NCI-H460 (cell line): ENCODE results near the gene KCNN2. TPM values are rescaled to one million over a fixed set of nuclear protein-coding genes. Genes with fewer than 3 reads are reported as not detected.

ENCODE experiments used
- DNase-seq: peaks from one replicate; pipeline ENCODE4 v3.0.0-alpha.2; 2016; ENCODE audit warnings: low read depth; ENCODE audit errors: extremely low read depth
- polyA plus RNA-seq: library from polyadenylated mRNA; depleted of rRNA; stranded (reverse); fragments of >200 nt; gene quantifications from 2 replicates; pipeline ENCODE4 v1.2.3, GENCODE V29; 2014; cell fraction: nucleus; rRNA removed
- total RNA-seq: library from RNA; depleted of rRNA; stranded (reverse); fragments of >200 nt; shearing (Covaris generic); gene quantifications from 2 replicates; pipeline ENCODE4 v1.2.3, GENCODE V29; 2014; rRNA removed

Gene KCNN2
- total RNA-seq, result 0.23 TPM in 1 of 2 replicates, not detected in the other
- polyA plus RNA-seq, result not detected in 2 replicates

- peak; percentile 19 for DNase-seq
These were observed at the start of gene KCNN2 for GRCh38 chr5:114361724-114362196. TSS of gene KCNN2 (plus strand) at chr5:114362070. CDS start at chr5:114362140, 70 bp downstream.

DNA sequence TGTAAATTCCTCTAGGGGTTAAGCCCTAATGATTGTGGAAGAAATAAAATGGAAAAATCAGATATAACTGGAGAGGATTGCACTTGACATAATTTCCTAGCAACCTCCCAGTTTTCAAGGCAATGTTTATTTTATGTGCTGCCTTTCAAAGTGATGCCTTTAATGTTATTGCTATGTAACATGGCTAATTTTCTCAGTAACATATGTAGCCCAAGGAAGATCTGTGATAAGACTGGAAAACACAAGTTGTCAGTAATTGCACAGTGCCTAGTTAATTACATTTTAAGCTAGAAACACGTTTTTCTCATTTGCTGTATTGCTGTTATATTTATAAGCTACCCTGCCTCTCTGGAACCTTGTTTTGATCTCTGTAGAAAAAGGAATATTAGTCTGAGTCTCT lies 49.2 kb upstream of the KCNN2 start:
- no peak for DNase-seq

DNA sequence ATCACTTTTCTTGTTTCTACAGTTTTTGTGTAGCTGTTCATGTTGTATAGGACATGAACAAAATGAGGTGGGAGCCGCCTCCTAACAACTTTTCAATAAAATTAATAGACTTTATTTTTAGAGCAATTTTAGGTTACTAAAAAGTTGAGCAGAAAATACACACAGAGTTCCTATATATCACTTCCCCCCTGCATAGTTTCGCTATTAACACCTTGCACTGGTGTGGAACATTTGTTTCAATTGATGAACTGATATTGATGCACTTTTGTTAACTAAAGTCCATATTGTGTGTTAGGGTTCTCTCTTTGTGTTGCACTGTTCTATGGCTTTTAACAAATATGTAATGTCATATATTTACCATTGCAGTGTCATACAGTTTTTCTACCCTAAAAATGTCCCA lies 47.8 kb upstream of the KCNN2 start:
- no peak for DNase-seq

GRCh38 chr5:114316167-114316566 lies 45.7 kb upstream of the KCNN2 start:
- DNase-seq, result no peak

DNA sequence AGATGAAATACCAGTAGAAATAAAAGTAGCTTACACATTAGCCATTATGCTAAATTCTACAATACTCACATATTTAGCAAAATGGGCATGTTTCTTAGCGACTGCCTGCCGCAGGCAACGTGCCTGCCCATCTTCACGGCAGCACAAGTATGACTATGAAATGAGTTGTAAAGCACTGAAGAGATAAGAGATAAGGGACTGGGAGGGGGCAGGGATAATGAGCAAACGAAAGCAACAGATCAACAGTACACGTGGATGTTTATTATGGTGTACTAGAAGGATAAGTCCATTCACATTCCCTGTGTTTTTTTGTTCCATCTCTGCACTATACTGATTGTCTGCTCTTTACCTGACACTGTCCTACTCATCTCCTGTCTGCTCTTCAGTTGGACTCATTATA lies 44.1 kb upstream of the KCNN2 start:
- DNase-seq, result no peak

DNA sequence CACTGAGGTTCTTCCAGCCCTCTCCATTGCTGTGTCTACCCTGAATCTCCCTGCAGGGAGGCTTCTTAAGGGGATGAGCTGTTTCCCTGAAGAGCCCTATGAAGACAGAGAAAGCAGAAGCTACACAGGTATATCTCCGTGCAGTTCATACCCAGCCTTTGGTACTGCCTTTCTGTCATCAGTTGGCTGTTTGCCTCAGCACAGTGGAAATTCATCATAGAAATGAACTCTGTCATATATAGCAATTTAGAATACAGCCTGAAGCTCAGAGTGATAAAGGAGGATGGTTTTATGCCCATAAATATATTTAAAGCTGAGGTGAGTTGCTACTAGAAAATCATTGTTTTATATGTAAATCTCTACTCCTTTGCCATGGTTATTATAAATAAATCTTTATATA lies 42.6 kb upstream of the KCNN2 start:
- DNase-seq, result no peak

- DNase-seq, result no peak
These were observed 42.0 kb upstream of the KCNN2 start for GRCh38 chr5:114319821-114320220.

GRCh38 chr5:114324282-114324681 lies 37.6 kb upstream of the KCNN2 start:
- no peak for DNase-seq

DNA sequence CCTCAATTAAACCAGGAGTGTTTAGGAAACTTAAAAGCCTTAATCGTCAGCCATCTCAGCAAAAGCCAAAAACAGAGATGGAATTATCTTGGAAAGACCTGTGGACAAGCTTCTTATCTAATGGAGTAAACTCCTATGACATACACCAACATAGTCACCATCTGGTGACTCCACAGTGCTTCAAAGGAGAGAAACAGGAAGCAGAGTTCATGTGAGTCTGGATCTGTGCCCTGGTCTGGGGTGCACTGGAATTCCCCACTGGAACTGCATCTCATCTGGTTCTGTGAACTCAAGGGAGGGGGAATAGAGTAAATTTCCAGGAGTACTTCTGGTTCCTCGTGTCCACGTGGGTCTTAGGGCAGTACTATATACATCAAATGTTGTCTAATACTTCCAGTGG lies 36.3 kb upstream of the KCNN2 start:
- DNase-seq, result no peak

GRCh38 chr5:114327474-114327873 lies 34.4 kb upstream of the KCNN2 start:
- DNase-seq, result no peak

GRCh38 chr5:114327987-114328386 lies 33.9 kb upstream of the KCNN2 start:
- DNase-seq, result no peak

DNA sequence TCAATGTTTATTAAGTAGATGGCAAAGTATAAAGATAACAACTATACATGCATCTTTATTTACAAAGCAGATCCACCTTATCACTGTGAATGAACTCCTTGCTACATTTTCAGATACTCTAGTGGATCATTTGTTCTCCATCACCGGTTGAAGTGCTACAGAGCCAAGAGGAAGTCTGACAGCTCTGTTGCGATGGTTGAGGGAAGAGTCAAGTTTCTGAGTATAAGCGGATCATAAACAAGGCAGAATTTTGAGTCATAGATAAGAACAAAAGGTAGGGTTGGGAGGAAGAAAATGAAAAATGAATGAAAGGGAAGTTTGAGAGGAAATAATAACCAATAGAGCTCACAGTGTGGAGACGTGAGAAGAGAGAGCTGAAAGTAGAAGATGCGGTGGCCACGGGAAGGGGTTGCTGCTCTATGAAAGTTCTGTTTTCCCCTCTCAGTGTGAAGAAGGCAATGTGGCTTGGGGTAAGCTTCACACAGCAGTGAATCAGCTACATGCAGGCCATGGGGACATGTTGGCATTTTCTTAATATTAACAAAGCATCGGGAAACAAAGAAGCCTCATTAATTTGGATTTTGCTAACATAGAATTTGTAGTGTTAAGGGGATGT lies 30.8 kb upstream of the KCNN2 start:
- no peak for DNase-seq

GRCh38 chr5:114332493-114332892 lies 29.4 kb upstream of the KCNN2 start:
- DNase-seq, result no peak

DNA sequence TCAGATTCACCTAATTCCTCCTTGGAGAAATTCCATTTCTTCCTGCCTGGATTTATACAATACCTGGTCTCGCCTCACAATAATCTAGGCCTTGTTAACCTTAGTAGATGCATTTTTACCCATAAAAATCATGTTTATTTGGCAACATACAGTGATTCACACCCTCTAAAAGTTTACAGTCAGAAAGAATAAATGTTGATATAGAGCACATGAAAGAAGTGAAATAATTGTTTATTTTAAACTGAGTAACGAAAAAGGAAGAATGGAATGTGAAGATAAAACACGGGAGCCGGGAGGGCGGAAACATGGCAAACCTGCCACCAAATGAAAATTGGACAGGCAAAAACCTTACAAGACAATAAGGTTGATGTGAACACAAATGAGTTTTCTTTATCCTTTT lies 28.9 kb upstream of the KCNN2 start:
- DNase-seq, result no peak

GRCh38 chr5:114335391-114335790 lies 26.5 kb upstream of the KCNN2 start:
- no peak for DNase-seq

- DNase-seq, result no peak
These were observed 22.8 kb upstream of the KCNN2 start for GRCh38 chr5:114339108-114339507.

GRCh38 chr5:114346181-114346580 lies 15.7 kb upstream of the KCNN2 start:
- no peak for DNase-seq

- DNase-seq, result no peak
These were observed 6.6 kb upstream of the KCNN2 start for GRCh38 chr5:114355086-114355830.

- no peak for DNase-seq
These were observed 3.5 kb upstream of the KCNN2 start for GRCh38 chr5:114358329-114358728.

GRCh38 chr5:114360357-114360756 lies 1.5 kb upstream of the KCNN2 start:
- DNase-seq, result no peak

DNA sequence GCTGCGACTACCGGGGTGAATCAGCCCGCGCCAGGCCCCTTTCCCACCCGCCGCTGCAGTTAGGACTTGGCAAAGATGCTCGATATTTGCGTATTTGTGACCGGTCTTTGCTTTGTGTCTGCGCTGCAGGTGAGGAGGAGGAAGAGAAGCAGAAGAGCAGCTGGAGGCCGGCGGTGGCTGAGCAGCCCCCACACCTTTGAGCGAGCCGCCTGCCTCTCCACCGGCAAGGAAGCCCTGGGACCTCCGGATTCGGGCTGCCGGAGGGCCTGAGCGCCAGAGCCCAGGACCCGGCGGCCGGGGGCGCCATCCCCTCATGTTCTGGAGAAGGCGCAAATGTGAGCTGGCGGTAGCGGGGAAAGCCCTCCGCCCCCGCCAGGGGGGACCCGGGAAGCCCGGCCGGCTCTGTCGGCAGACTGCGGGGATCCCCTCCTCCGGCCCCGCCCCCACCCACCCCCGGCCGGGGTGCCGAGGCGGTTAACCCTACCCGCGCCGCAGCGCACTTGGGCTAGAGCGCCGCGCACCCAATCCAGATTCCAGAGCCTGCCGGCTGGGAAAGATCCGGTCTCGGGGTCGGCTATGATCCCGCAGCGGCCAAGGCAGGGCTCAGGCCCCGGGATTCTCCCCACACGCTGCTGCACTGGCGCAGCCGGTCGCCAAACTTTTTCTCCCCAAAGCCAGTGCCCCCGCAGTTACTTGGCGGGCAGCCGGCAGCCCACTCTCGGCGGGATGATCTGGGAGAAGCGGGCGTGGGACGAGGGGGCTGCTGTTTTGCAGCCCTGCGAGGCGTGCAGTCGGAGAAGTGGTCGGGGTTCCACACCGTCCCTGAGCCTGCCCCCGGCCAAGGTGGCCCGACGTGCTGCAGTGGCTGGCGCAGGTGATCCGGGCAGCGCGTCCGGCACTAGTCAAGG lies 800 bp upstream of the KCNN2 start:
- DNase-seq, result no peak
